Vagina (tissue), 2 donors: Measurements from ENCODE around the gene IL1RAPL1.

ENCODE experiments used
- POLR2A ChIP-seq, 2 donors: fragments of 450-650 bp; IDR thresholded peaks; one replicate each; pipeline ENCODE4 v1.6.1; 2017; ENCODE audit warnings: antibody characterized with exemption in 2 of 2, mild to moderate bottlenecking in 2 of 2, moderate library complexity in 2 of 2
- POLR2AphosphoS5 ChIP-seq, 2 donors: sonication (generic); formaldehyde crosslinking; IDR thresholded peaks; one replicate each; pipeline ENCODE4 v1.9.0; 2017; ENCODE audit warnings: antibody characterized with exemption in 2 of 2, mild to moderate bottlenecking in 2 of 2, low read depth in 1 of 2; ENCODE audit not compliant: insufficient read depth in 1 of 2
- TF ChIP-seq, protein P1 (sequence below), 3 experiments: fragments of 450-650 bp in 2 of 3; fragments of 200-600 bp in 1 of 3; sonication (generic) in 1 of 3; IDR thresholded peaks; one replicate each; pipeline ENCODE4 v1.5.1; 2017 to 2019; ENCODE audit warnings: antibody characterized with exemption in 3 of 3, mild to moderate bottlenecking in 2 of 3, moderate library complexity in 2 of 3

DNA sequence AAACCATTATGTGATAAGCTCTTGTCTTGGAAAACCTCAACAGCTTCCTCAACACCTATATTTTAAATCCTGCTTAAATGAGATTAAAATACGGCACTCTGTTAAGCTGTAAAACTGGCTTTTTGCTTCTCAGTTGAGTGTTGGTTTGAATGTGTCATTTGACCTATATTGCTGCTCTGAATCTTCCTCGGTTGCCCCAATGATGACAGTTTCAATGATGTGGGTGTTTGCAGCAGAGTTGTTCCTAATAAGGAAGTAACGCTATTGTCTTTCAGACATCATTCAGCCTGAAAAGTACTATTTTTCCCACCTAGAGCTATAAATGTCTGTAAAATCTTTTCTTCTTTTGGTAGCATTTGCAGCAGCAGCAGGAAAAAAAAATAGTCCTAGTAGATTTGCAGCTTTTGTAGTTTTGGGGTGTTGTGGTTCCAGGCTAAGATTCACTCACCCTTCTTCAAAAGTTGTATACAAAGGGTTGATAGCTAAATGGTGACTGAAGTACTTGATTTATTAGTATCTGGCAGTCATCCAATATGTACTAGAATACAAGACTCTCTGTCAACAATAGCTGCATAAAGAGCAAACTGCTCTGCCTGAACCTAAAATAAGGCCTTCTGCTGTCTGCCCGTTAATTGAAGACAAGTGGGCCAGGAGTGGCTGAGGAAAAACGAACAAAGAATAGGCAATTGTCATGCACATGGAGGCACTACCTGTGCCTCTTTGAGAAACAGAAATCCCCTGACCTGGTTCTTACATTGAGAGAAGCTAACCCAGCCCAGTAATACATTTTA, 333.1 kb downstream of the IL1RAPL1 start:
- TF ChIP-seq, protein P1, sequence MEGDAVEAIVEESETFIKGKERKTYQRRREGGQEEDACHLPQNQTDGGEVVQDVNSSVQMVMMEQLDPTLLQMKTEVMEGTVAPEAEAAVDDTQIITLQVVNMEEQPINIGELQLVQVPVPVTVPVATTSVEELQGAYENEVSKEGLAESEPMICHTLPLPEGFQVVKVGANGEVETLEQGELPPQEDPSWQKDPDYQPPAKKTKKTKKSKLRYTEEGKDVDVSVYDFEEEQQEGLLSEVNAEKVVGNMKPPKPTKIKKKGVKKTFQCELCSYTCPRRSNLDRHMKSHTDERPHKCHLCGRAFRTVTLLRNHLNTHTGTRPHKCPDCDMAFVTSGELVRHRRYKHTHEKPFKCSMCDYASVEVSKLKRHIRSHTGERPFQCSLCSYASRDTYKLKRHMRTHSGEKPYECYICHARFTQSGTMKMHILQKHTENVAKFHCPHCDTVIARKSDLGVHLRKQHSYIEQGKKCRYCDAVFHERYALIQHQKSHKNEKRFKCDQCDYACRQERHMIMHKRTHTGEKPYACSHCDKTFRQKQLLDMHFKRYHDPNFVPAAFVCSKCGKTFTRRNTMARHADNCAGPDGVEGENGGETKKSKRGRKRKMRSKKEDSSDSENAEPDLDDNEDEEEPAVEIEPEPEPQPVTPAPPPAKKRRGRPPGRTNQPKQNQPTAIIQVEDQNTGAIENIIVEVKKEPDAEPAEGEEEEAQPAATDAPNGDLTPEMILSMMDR (IDR thresholded peaks at IDR 0.05), result no peak
- TF ChIP-seq POLR2AphosphoS5 (IDR thresholded peaks at IDR 0.05; ENCODE audit: insufficient read depth in 1 of 2, low read depth in 1 of 2), result no peak
- TF ChIP-seq POLR2A (IDR thresholded peaks at IDR 0.05), result no peak
